HCT116 (cell line): ENCODE data around the gene TRIM66. TPM values are rescaled to one million over a fixed set of nuclear protein-coding genes. Genes with fewer than 3 reads are reported as not detected.

ENCODE experiments used
- ATAC-seq: fragments of 200-7000 bp; cut with Tn5 transposase; 2 replicates; pipeline ENCODE4 v1.9.1; 2020; ENCODE audit warnings: mild to moderate bottlenecking, moderate library complexity
- BruUV-seq: library from RNA; stranded (reverse); fragments of 400-500 nt; replicated peaks from 2 replicates; lab custom pipeline; 2021; lab: Mats Ljungman, UMichigan
- CTCF ChIA-PET: fragments of 300-600 bp; sonication (Branson Sonifier 250); formaldehyde crosslinking; loops from one replicate; lab custom pipeline; 2021; ENCODE audit warnings: antibody characterized with exemption; lab: Charles Lee
- POLR2A ChIA-PET: fragments of 300-600, 350-600 bp; sonication (Branson Sonifier 250); formaldehyde crosslinking; loops from one replicate; lab custom pipeline; 2021; ENCODE audit warnings: antibody characterized with exemption; lab: Charles Lee
- RAD21 ChIA-PET, 2 experiments: fragments of 300-600 bp; sonication (Branson Sonifier 250); formaldehyde crosslinking; loops; one replicate each; lab custom pipeline; 2023; ENCODE audit warnings: low total read pairs in 2 of 2; ENCODE audit not compliant: uncharacterized antibody in 2 of 2, unreplicated experiment in 2 of 2, low non-redundant PET in 1 of 2; lab: Charles Lee
- DNase-seq: peaks from one replicate; pipeline ENCODE4 v3.0.0-alpha.2; 2010; ENCODE audit warnings: low read depth, low spot score
- H2AFZ ChIP-seq: fragments of 200-600 bp; shearing (Covaris generic), sonication (generic); 2 replicates; pipeline ENCODE4 v1.6.1; 2017; ENCODE audit warnings: low read depth, mixed run types, mixed read lengths, antibody characterized with exemption, low read length; ENCODE audit not compliant: poor library complexity, severe bottlenecking
- H3K27ac ChIP-seq: 2 replicates; pipeline ENCODE4 v1.5.1; 2012; ENCODE audit warnings: low read depth, low read length
- H3K27me3 ChIP-seq: fragments of 200-600 bp; sonication (generic); 2 replicates; pipeline ENCODE4 v1.6.1; 2016; ENCODE audit warnings: mixed run types, low read length, mixed read lengths; ENCODE audit not compliant: insufficient read depth
- H3K36me3 ChIP-seq, 2 experiments: fragments of 200-500 bp in 1 of 2; fragments of 200-600 bp in 1 of 2; sonication (Bioruptor generic) in 1 of 2; sonication (generic) in 1 of 2; 2 replicates each; pipeline versions ENCODE4 v1.5.1 to v1.6.1; 2014 to 2016; ENCODE audit warnings: low read length in 2 of 2, inconsistent platforms in 1 of 2, mixed read lengths in 1 of 2, mixed run types in 1 of 2; ENCODE audit not compliant: insufficient read depth in 2 of 2, control insufficient read depth in 1 of 2
- H3K4me1 ChIP-seq, 2 experiments: fragments of 200-600 bp in 1 of 2; sonication (generic) in 1 of 2; 2 replicates each; pipeline versions ENCODE4 v1.5.1 to v1.6.1; 2012 to 2017; ENCODE audit warnings: low read length in 2 of 2, inconsistent platforms in 1 of 2, mild to moderate bottlenecking in 1 of 2, mixed read lengths in 1 of 2, mixed run types in 1 of 2, moderate library complexity in 1 of 2; ENCODE audit not compliant: insufficient read depth in 2 of 2, control insufficient read depth in 1 of 2
- H3K4me2 ChIP-seq: fragments of 200-600 bp; sonication (generic); 2 replicates; pipeline ENCODE4 v1.6.1; 2017; ENCODE audit warnings: mixed run types, low read length, mixed read lengths
- H3K4me3 ChIP-seq, 2 experiments: fragments of 200-600 bp in 1 of 2; sonication (generic) in 1 of 2; replicated peaks in 1 of 2; 2 replicates each; pipeline ENCODE4 v1.5.1; 2011 to 2016; ENCODE audit warnings: low read length in 2 of 2, control low read depth in 1 of 2, low read depth in 1 of 2, mild to moderate bottlenecking in 1 of 2, mixed read lengths in 1 of 2, mixed run types in 1 of 2
- H3K79me2 ChIP-seq: fragments of 200-600 bp; sonication (generic); 2 replicates; pipeline ENCODE4 v1.6.1; 2017; ENCODE audit warnings: mild to moderate bottlenecking, mixed run types, low read length, moderate library complexity, mixed read lengths; ENCODE audit not compliant: insufficient read depth
- H3K9ac ChIP-seq: fragments of 200-600 bp; sonication (generic); 2 replicates; pipeline ENCODE4 v1.6.1; 2016; ENCODE audit warnings: low read length, mixed read lengths
- H3K9me2 ChIP-seq: fragments of 200-600 bp; sonication (generic), shearing (Covaris generic); 2 replicates; pipeline ENCODE4 v1.6.1; 2017; ENCODE audit warnings: mixed run types, mild to moderate bottlenecking, moderate library complexity; ENCODE audit not compliant: insufficient read depth
- H3K9me3 ChIP-seq, 2 experiments: fragments of 200-500 bp in 1 of 2; fragments of 200-600 bp in 1 of 2; sonication (Bioruptor generic) in 1 of 2; sonication (generic) in 1 of 2; 2 replicates each; pipeline ENCODE4 v1.6.1; 2014 to 2017; ENCODE audit warnings: low read length in 2 of 2, mixed read lengths in 2 of 2, inconsistent platforms in 1 of 2, low read depth in 1 of 2, mild to moderate bottlenecking in 1 of 2, mixed run types in 1 of 2, moderate library complexity in 1 of 2; ENCODE audit not compliant: control insufficient read depth in 1 of 2, insufficient read depth in 1 of 2
- H4K20me1 ChIP-seq: fragments of 200-600 bp; sonication (generic), shearing (Covaris generic); 2 replicates; pipeline ENCODE4 v1.6.1; 2017; ENCODE audit warnings: mixed run types, mild to moderate bottlenecking, moderate library complexity; ENCODE audit not compliant: insufficient read depth
- CBX3 ChIP-seq: IDR thresholded peaks from 2 replicates; pipeline ENCODE4 v1.6.1; 2012; ENCODE audit warnings: low read depth
- EGR1 ChIP-seq: IDR thresholded peaks from 2 replicates; pipeline ENCODE4 v1.6.1; 2012; ENCODE audit warnings: low read depth
- EZH2 ChIP-seq: fragments of 200-600 bp; sonication (generic); IDR thresholded peaks from 2 replicates; pipeline ENCODE4 v1.6.1; 2017; ENCODE audit warnings: antibody characterized with exemption, mixed run types
- FOSL1 ChIP-seq: IDR thresholded peaks from 2 replicates; pipeline ENCODE4 v1.6.1; 2012; ENCODE audit warnings: low read depth
- SP1 ChIP-seq: IDR thresholded peaks from 2 replicates; pipeline ENCODE4 v1.6.1; 2012; ENCODE audit warnings: low read depth
- TCF7L2 ChIP-seq: IDR thresholded peaks from 2 replicates; pipeline ENCODE4 v1.7.0; 2011; ENCODE audit warnings: borderline replicate concordance, inconsistent platforms; ENCODE audit not compliant: insufficient read depth, insufficient read length; ENCODE audit errors: extremely low read depth
- ZBTB33 ChIP-seq: IDR thresholded peaks from 2 replicates; pipeline ENCODE4 v1.6.1; 2011; ENCODE audit warnings: mild to moderate bottlenecking, low read length, moderate library complexity; ENCODE audit not compliant: insufficient replicate concordance; ENCODE audit errors: extremely low read depth
- ZFX ChIP-seq: fragments of 450-650 bp; IDR thresholded peaks from 2 replicates; pipeline ENCODE4 v1.6.1; 2017
- intact Hi-C: fragments of 100-400 bp; cut with micrococcal nuclease; formaldehyde crosslinking; loops from 2 replicates; pipeline ENCODE4 v1.10.0; 2022
- total RNA-seq: library from RNA; stranded (reverse); gene quantifications from one replicate; pipeline ENCODE4 v1.2.1, GENCODE V29; 2021; ENCODE audit not compliant: unreplicated experiment
- TF ChIP-seq, protein P1 (sequence below): IDR thresholded peaks from 2 replicates; pipeline ENCODE4 v1.6.1; 2012

The TRIM66 gene
- total RNA-seq, 1 experiment from 2014 or later: 24.8 TPM

GRCh38 chr11:8729067-8729466 lies 46.6 kb upstream of the TRIM66 start:
- CTCF ChIA-PET: no interaction called here
- no peaks in the 10 kb centered on the region for H3K27me3 ChIP-seq
- no TSS peak for BruUV-seq
- H3K27ac ChIP-seq: no peak overlapping the region
- H3K4me1 ChIP-seq: peaks cover 9 to 25% of the 10 kb centered on the region in 2 experiments
- intact Hi-C loops: no loop called here
- H2AFZ ChIP-seq: no peak overlapping the region
- H3K9ac ChIP-seq: no peak overlapping the region
- H3K36me3 ChIP-seq: no peaks in the 10 kb centered on the region
- H4K20me1 ChIP-seq: no peaks in the 10 kb centered on the region
- no peaks in the 10 kb centered on the region for H3K79me2 ChIP-seq
- ATAC-seq: no peak
- POLR2A ChIA-PET: no interaction called here
- H3K4me2 ChIP-seq: no peak overlapping the region
- no peaks in the 10 kb centered on the region for H3K9me2 ChIP-seq
- TF ChIP-seq TCF7L2 (no peak), FOSL1 (no peak), EZH2 (no peak), EGR1 (no peak), SP1 (no peak), CBX3 (no peak)
- TF ChIP-seq, protein P1, sequence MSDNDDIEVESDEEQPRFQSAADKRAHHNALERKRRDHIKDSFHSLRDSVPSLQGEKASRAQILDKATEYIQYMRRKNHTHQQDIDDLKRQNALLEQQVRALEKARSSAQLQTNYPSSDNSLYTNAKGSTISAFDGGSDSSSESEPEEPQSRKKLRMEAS: no peak
- DNase-seq: no peak
- no peak overlapping the region for H3K4me3 ChIP-seq
- RAD21 ChIA-PET: no interaction called here
- no peaks in the 10 kb centered on the region for H3K9me3 ChIP-seq

DNA sequence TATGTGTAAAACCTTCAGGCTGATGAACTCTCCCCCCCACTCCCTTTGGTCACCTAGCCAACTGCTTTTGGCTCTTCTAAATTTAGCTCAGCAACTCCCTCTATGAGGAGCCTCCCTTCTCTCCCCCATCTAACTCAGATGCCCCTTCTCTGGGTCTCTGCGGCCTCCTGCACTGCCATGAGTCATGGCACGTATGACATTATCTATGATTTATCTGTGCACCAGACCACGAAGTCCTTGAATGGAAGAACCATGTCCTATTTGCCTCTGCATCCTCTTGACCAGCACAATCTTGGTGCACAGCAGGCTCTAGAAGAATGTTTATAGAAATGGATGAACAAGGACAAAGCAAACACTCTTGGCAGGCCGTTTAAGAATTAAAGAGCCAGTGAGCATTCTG lies 46.1 kb upstream of the TRIM66 start:
- ATAC-seq: no peak; the same call in 1 of the 2 replicates
- Histone ChIP-seq H3K9ac (no peak overlapping the region), H3K9me2 (no peaks in the 10 kb centered on the region), H3K27ac (no peak overlapping the region), H3K79me2 (no peaks in the 10 kb centered on the region), H4K20me1 (no peaks in the 10 kb centered on the region), H3K36me3 (no peaks in the 10 kb centered on the region), H3K4me1 (peaks cover 9 to 22% of the 10 kb centered on the region in 2 experiments), H3K4me3 (no peak overlapping the region), H3K4me2 (peak overlapping the region; percentile 7; the same call in 1 of the 2 replicates), H3K9me3 (no peaks in the 10 kb centered on the region), H2AFZ (no peak overlapping the region), H3K27me3 (no peaks in the 10 kb centered on the region)
- no peak for DNase-seq
- BruUV-seq: no TSS peak
- POLR2A ChIA-PET: no interaction called here
- RAD21 ChIA-PET: no interaction called here
- CTCF ChIA-PET: no interaction called here
- TF ChIP-seq CBX3: no peak
- no peak for TF ChIP-seq ZFX
- TF ChIP-seq, protein P1: no peak
- no peak for TF ChIP-seq ZBTB33
- intact Hi-C loops: no loop called here
